Natural killer cell (primary cell): Measurements from ENCODE around the gene HK2. TPM values are rescaled to one million over a fixed set of nuclear protein-coding genes. Genes with fewer than 3 reads are reported as not detected.

Source experiments
- ATAC-seq, 3 donors: fragments of 150-1000 bp in 2 of 3; fragments of 200-7000 bp in 1 of 3; cut with Tn5 transposase; 1 replicate in 1 of 3; 2 replicates in 2 of 3; pipeline ENCODE4 v1.10.0; 2021; ENCODE audit warnings: mild to moderate bottlenecking in 2 of 3, moderate library complexity in 2 of 3
- DNase-seq, 2 donors: peaks; one replicate each; pipeline versions ENCODE4 v3.0.0 to v3.0.0-alpha.2; 2013 to 2021; ENCODE audit warnings: mixed read lengths in 1 of 2
- H3K27ac ChIP-seq: one replicate; pipeline ENCODE4 v1.5.1; 2013; ENCODE audit warnings: mild to moderate bottlenecking, low read length
- H3K27me3 ChIP-seq: one replicate; pipeline ENCODE4 v1.6.1; 2013; ENCODE audit warnings: low read length; ENCODE audit not compliant: control insufficient read depth, insufficient read depth
- H3K36me3 ChIP-seq: one replicate; pipeline ENCODE4 v1.6.1; 2013; ENCODE audit warnings: low read length; ENCODE audit not compliant: control insufficient read depth, insufficient read depth
- H3K4me1 ChIP-seq: one replicate; pipeline ENCODE4 v1.6.1; 2013; ENCODE audit warnings: low read length; ENCODE audit not compliant: control insufficient read depth, insufficient read depth
- H3K4me3 ChIP-seq: one replicate; pipeline ENCODE4 v1.5.1; 2013; ENCODE audit warnings: low read length
- H3K9me3 ChIP-seq: one replicate; pipeline ENCODE4 v1.6.1; 2013; ENCODE audit warnings: low read length; ENCODE audit not compliant: control insufficient read depth, insufficient read depth
- H3K27ac Mint-ChIP-seq, 2 donors: one replicate each; pipeline ENCODE4 v1.8.0; 2022; ENCODE audit warnings: mild to moderate bottlenecking in 2 of 2, mixed read lengths in 2 of 2, moderate library complexity in 1 of 2
- H3K27me3 Mint-ChIP-seq, 2 donors: one replicate each; pipeline ENCODE4 v1.8.0; 2022; ENCODE audit warnings: low read depth in 2 of 2, mixed read lengths in 2 of 2
- H3K36me3 Mint-ChIP-seq: one replicate; pipeline ENCODE4 v1.8.0; 2022; ENCODE audit warnings: mixed read lengths
- H3K4me1 Mint-ChIP-seq, 2 donors: one replicate each; pipeline ENCODE4 v1.8.0; 2022; ENCODE audit warnings: mixed read lengths in 2 of 2
- H3K4me3 Mint-ChIP-seq: one replicate; pipeline ENCODE4 v1.8.0; 2022; ENCODE audit warnings: mild to moderate bottlenecking, moderate library complexity, mixed read lengths
- H3K9me3 Mint-ChIP-seq, 2 donors: one replicate each; pipeline ENCODE4 v1.8.0; 2022; ENCODE audit warnings: mixed read lengths in 2 of 2
- WGBS: methylation state at CpG from one replicate; pipeline ENCODE4 v1.1.7; 2013; ENCODE audit warnings: missing lambda C conversion rate; ENCODE audit not compliant: insufficient coverage; 5-methylcytosine and 5-hydroxymethylcytosine counted together
- intact Hi-C: fragments of 100-400 bp; cut with micrococcal nuclease; formaldehyde crosslinking; loops from one replicate; pipeline ENCODE4 v1.14.2; 2022
- total RNA-seq, 4 donors: library from RNA; stranded (reverse); fragments of 120-200 nt in 1 of 4; gene quantifications; one replicate each; pipeline versions ENCODE4 v1.2.3 to v1.2.4, GENCODE V29; 2013 to 2022
- TF ChIP-seq, protein P1 (sequence below): fragments of 200-600 bp; IDR thresholded peaks from one replicate; pipeline ENCODE4 v1.8.0; 2022; ENCODE audit warnings: antibody characterized with exemption

HK2 gene
- total RNA-seq, 3 donors from 2014 or later (not counting 1 experiment from before 2014, with no cell fraction given): 1.6 to 9.4 (median 3.5) TPM

DNA sequence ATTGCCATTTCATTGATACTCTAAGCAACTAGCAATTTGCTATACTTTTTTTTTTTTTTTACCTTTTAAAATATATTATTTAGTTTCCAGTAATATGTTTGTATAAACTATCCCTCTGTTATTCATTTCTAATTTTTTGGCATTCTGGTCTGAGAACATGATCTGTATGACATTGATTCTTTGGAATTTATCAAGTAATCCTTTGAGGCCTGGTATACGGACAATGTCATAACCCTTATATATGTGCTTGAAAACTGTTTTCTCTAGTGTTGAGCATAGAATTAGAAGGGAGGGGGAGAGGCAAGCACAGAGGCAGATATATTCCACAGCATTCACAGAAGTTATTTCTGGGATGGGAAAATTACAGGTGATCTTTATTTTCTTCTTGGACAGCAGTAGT, 76.3 kb downstream of the HK2 start:
- peaks cover 40 to 47% of the 10 kb centered on the region in 2 donors for H3K27me3 Mint-ChIP-seq
- H3K4me3 Mint-ChIP-seq: no peak overlapping the region
- no peaks in the 10 kb centered on the region for H3K36me3 Mint-ChIP-seq
- peaks cover 3% of the 10 kb centered on the region for H3K4me1 ChIP-seq
- no peak overlapping the region for H3K4me3 ChIP-seq
- H3K9me3 ChIP-seq: no peaks in the 10 kb centered on the region
- H3K36me3 ChIP-seq: no peaks in the 10 kb centered on the region
- no peak for DNase-seq
- TF ChIP-seq, protein P1, sequence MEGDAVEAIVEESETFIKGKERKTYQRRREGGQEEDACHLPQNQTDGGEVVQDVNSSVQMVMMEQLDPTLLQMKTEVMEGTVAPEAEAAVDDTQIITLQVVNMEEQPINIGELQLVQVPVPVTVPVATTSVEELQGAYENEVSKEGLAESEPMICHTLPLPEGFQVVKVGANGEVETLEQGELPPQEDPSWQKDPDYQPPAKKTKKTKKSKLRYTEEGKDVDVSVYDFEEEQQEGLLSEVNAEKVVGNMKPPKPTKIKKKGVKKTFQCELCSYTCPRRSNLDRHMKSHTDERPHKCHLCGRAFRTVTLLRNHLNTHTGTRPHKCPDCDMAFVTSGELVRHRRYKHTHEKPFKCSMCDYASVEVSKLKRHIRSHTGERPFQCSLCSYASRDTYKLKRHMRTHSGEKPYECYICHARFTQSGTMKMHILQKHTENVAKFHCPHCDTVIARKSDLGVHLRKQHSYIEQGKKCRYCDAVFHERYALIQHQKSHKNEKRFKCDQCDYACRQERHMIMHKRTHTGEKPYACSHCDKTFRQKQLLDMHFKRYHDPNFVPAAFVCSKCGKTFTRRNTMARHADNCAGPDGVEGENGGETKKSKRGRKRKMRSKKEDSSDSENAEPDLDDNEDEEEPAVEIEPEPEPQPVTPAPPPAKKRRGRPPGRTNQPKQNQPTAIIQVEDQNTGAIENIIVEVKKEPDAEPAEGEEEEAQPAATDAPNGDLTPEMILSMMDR: no peak
- no peak for ATAC-seq
- H3K27ac ChIP-seq: no peak overlapping the region
- WGBS: no CpG with 5 or more reads among the region's 1 CpG
- H3K27me3 ChIP-seq: peaks cover 8% of the 10 kb centered on the region
- H3K9me3 Mint-ChIP-seq: no peaks in the 10 kb centered on the region
- intact Hi-C loops: no loop called here
- peaks cover 12 to 14% of the 10 kb centered on the region in 2 donors for H3K4me1 Mint-ChIP-seq
- no peak overlapping the region for H3K27ac Mint-ChIP-seq

DNA sequence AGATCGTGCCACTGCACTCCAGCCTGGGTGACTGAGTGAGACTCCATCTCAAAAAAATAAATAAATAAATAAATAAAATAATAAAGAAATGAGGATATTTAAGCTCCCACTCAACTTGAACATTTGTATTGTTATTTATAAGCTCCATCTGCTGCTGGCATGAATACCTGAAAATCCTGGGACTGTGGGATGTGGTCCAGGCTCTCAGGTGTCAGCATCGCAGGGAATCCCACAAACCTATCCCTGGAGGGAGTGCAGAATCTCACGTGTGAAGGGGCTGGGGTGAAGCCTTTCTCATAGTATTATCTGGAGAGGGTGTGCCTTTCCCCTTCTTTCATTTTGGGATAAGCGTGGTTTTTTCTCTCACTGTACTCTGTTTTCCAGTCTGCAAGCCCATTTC, 77.1 kb downstream of the HK2 start:
- TF ChIP-seq, protein P1: no peak
- Mint-ChIP-seq H3K27me3 (peaks cover 40 to 49% of the 10 kb centered on the region in 2 donors), H3K36me3 (no peaks in the 10 kb centered on the region), H3K4me1 (peaks cover 20 to 22% of the 10 kb centered on the region in 2 donors), H3K9me3 (no peaks in the 10 kb centered on the region), H3K4me3 (no peak overlapping the region), H3K27ac (no peak overlapping the region)
- Histone ChIP-seq H3K27ac (no peak overlapping the region), H3K9me3 (no peaks in the 10 kb centered on the region), H3K4me1 (peaks cover 11% of the 10 kb centered on the region), H3K27me3 (peaks cover 8% of the 10 kb centered on the region), H3K4me3 (no peak overlapping the region), H3K36me3 (no peaks in the 10 kb centered on the region)
- no peak for ATAC-seq
- WGBS: 71% methylated on average over 3 of the region's 4 CpGs
- intact Hi-C loops: no loop called here
- no peak for DNase-seq

DNA sequence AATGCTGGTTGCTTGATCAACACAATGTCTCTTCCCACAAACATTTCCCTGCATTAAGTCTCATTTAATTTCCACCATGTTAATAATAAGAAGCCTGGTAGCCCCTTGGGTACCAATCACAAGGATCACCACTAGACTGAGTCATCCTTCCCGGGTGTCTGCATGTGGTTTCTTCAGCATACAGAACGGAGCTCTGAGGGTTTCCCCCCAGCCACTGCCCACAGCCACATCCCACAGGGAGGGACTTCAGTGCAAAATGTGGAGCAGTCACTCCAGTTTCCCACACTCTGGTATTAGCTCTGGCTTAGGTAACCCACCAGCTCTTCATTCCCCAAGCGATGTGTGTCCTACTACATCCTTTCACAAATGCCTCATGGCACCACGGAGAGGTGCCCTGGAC, 81.8 kb downstream of the HK2 start:
- H3K4me1 Mint-ChIP-seq: peaks cover 28 to 35% of the 10 kb centered on the region in 2 donors
- intact Hi-C loops: loop anchor here (5.0 kb wide), 1 partner anchor 712 kb away; no protein-coding TSS in a partner anchor
- H3K27ac Mint-ChIP-seq: peak overlapping the region in 1 of 2 donors; percentile 14
- ATAC-seq (peak; percentile 69 to 86 (median 75)), DNase-seq (peak; percentile 18 to 53)
- no peaks in the 10 kb centered on the region for H3K36me3 Mint-ChIP-seq
- TF ChIP-seq, protein P1: no peak
- peak overlapping the region; percentile 35 for H3K4me3 Mint-ChIP-seq
- Histone ChIP-seq H3K36me3 (no peaks in the 10 kb centered on the region), H3K27ac (no peak overlapping the region), H3K4me3 (no peak overlapping the region), H3K27me3 (peaks cover 3% of the 10 kb centered on the region), H3K9me3 (no peaks in the 10 kb centered on the region), H3K4me1 (peaks cover 25% of the 10 kb centered on the region)
- H3K27me3 Mint-ChIP-seq: peaks cover 37 to 43% of the 10 kb centered on the region in 2 donors
- no peaks in the 10 kb centered on the region for H3K9me3 Mint-ChIP-seq
- WGBS: 24% methylated on average over 4 of the region's 4 CpGs

DNA sequence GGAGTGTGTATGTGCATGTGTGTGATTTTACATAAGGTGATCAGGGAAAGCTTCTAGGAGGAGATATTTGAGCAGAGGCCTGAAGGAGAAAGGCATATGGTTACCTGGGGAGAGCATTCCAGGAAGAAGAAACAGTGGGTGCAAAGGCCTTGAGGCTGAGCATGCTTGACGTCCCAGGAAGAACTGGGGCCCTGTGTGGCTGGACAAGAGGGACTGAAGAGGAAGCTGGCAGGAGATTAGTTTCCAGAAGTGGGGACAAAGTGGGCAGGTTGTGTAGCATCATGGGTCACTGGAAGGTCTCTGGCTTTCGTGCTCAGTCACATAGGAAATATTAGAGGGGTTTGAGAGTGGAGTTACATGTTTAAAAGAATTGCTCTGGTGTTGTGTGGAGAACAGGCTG, 82.5 kb downstream of the HK2 start:
- Histone ChIP-seq H3K27ac (no peak overlapping the region), H3K4me3 (no peak overlapping the region), H3K9me3 (no peaks in the 10 kb centered on the region), H3K4me1 (peaks cover 25% of the 10 kb centered on the region), H3K27me3 (no peaks in the 10 kb centered on the region), H3K36me3 (no peaks in the 10 kb centered on the region)
- intact Hi-C loops: loop anchor here (5.0 kb wide), 1 partner anchor 711 kb away; no protein-coding TSS in a partner anchor
- H3K36me3 Mint-ChIP-seq: no peaks in the 10 kb centered on the region
- TF ChIP-seq, protein P1: no peak
- DNase-seq: no peak
- H3K27me3 Mint-ChIP-seq: peaks cover 37 to 46% of the 10 kb centered on the region in 2 donors
- no peak for ATAC-seq
- H3K9me3 Mint-ChIP-seq: no peaks in the 10 kb centered on the region
- 66% methylated on average over 2 of the region's 2 CpGs for WGBS
- peak overlapping the region; percentile 35 for H3K4me3 Mint-ChIP-seq
- peaks cover 28 to 35% of the 10 kb centered on the region in 2 donors for H3K4me1 Mint-ChIP-seq
- peak overlapping the region in 1 of 2 donors; percentile 14 for H3K27ac Mint-ChIP-seq
